Osteocyte (in vitro differentiated cells): Measurements from ENCODE around the gene AMZ2. TPM values are rescaled to one million over a fixed set of nuclear protein-coding genes. Genes with fewer than 3 reads are reported as not detected.
A peak's percentile ranks its signal among the peaks of the same experiment; 100 is the strongest.

Experiments used
- DNase-seq: peaks from one replicate; pipeline ENCODE4 v3.0.0; 2021; ENCODE audit warnings: mixed read lengths; ENCODE audit not compliant: unreplicated experiment; ENCODE audit errors: extremely low spot score
- H3K27ac Mint-ChIP-seq: one replicate; pipeline ENCODE4 v1.8.0; 2021; ENCODE audit warnings: mild to moderate bottlenecking, mixed read lengths; ENCODE audit not compliant: unreplicated experiment
- H3K27me3 Mint-ChIP-seq: one replicate; pipeline ENCODE4 v1.8.0; 2021; ENCODE audit warnings: mixed read lengths; ENCODE audit not compliant: unreplicated experiment
- H3K36me3 Mint-ChIP-seq: one replicate; pipeline ENCODE4 v1.8.0; 2021; ENCODE audit warnings: mixed read lengths; ENCODE audit not compliant: unreplicated experiment
- H3K4me1 Mint-ChIP-seq: one replicate; pipeline ENCODE4 v1.8.0; 2021; ENCODE audit warnings: mixed read lengths; ENCODE audit not compliant: unreplicated experiment
- H3K4me3 Mint-ChIP-seq: one replicate; pipeline ENCODE4 v1.8.0; 2021; ENCODE audit warnings: mild to moderate bottlenecking, moderate library complexity, mixed read lengths; ENCODE audit not compliant: unreplicated experiment
- H3K9me3 Mint-ChIP-seq: one replicate; pipeline ENCODE4 v1.8.0; 2021; ENCODE audit warnings: mixed read lengths; ENCODE audit not compliant: unreplicated experiment
- CTCF ChIP-seq: fragments of 200-600 bp; sonication (generic); IDR thresholded peaks from 2 replicates; pipeline ENCODE4 v1.5.0; 2021; ENCODE audit warnings: antibody characterized with exemption, mild to moderate bottlenecking, moderate library complexity
- total RNA-seq: library from RNA; stranded (reverse); gene quantifications from 2 replicates; pipeline ENCODE4 v1.2.1, GENCODE V29; 2021

The AMZ2 gene
- total RNA-seq, 1 donor from 2014 or later = 69.8 TPM

GRCh38 chr17:68290268-68290954 is 42.6 kb downstream of the AMZ2 start:
- Mint-ChIP-seq H3K9me3 (no peaks in the 10 kb centered on the region), H3K27ac (peak overlapping the region; percentile 77), H3K36me3 (peaks cover 2% of the 10 kb centered on the region), H3K4me1 (peaks cover 13% of the 10 kb centered on the region), H3K27me3 (peaks cover 19% of the 10 kb centered on the region), H3K4me3 (peak overlapping the region; percentile 81)
- no peak for DNase-seq
- TF ChIP-seq CTCF = no peak

DNA sequence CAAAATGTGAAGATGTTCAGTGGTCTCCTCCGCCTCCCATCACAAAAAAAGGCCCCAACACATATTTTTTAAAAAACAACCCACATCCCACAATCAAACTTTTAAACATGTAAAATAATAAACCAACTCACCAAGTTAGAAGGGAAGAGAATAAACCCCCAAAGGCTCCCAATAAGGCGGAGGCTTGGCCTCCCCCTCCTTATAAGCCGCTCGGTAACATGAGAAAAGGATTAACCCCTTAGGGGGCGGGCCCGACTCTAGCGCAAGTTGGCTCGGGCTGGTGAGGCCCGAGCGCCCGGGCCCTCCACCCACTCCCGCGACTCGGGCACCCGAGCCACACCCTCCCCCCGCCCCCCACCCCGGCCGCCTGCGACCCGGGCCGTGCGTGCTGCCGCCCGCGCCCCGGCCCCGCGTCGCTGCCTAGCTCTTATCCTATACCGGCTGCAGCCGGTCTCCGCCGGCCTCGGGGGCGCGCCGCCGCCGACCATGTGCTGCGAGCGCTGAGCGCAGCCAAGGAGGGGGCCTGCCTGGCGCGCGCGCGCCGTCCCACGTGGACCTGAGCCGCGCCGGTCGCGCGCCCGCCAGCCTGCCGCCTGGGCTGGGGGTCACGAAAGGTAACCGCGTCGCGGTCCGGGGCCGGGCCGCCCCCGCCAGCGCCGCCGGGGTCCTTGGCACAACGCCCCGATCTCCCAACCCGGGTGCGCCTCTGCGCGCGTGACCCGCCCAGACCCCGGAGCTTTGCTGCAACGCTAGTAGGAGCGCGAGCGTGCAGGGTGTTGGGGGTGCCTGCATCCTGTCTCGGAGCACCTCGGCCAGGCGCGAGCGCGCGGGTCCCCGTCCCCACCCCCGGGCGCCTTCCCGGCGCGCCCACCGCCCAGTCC is 43.4 kb downstream of the AMZ2 start, which contains the start of the genes ARSG and SLC16A6:
TSS of gene ARSG (plus strand) at position 541 of the 881 bp plus-strand sequence. CDS start 15,999 bp downstream, outside the sequence.
TSS of gene SLC16A6 (minus strand) at position 173 of the 881 bp plus-strand sequence. CDS start 12,807 bp downstream, outside the sequence.
- Mint-ChIP-seq H3K9me3 (no peaks in the 10 kb centered on the region), H3K36me3 (peaks cover 2% of the 10 kb centered on the region), H3K4me3 (peak within 1 kb of the TSS; percentile 81), H3K4me1 (peaks cover 13% of the 10 kb centered on the region), H3K27ac (peak within 1 kb of the TSS; percentile 77), H3K27me3 (peaks cover 19% of the 10 kb centered on the region)
- DNase-seq = peak; percentile 85
- TF ChIP-seq CTCF = no peak

- peak overlapping the region; percentile 62 for H3K27ac Mint-ChIP-seq
- TF ChIP-seq CTCF = peak; percentile 36
- peaks cover 22% of the 10 kb centered on the region for H3K27me3 Mint-ChIP-seq
- H3K4me1 Mint-ChIP-seq = peaks cover 13% of the 10 kb centered on the region
- peak; percentile 89 for DNase-seq
- peaks cover 2% of the 10 kb centered on the region for H3K36me3 Mint-ChIP-seq
- H3K9me3 Mint-ChIP-seq = no peaks in the 10 kb centered on the region
- H3K4me3 Mint-ChIP-seq = peak overlapping the region; percentile 70
Observed at GRCh38 chr17:68291836-68292688, 44.2 kb downstream of the AMZ2 start.

DNA sequence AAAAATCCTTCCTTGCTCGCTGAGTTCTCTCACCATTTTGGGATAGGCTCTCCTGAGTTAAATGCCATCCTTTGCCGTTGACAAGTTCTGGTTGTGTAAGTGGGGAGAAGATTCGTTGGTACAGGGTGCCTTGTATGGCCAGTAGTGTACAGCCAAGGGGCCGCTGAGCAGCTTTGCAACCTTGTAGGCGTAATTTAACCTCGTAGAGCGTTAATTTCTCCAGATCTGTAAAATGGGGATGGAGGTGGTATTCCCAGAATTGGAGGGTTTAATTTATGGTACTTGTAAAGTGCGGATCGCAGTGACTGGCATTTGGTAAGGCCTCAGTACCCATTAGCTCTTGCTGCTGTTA is 44.8 kb downstream of the AMZ2 start:
- TF ChIP-seq CTCF = no peak
- no peak for DNase-seq
- H3K27me3 Mint-ChIP-seq = peaks cover 22% of the 10 kb centered on the region
- H3K36me3 Mint-ChIP-seq = peaks cover 2% of the 10 kb centered on the region
- H3K4me3 Mint-ChIP-seq = peak overlapping the region; percentile 70
- H3K9me3 Mint-ChIP-seq = no peaks in the 10 kb centered on the region
- peaks cover 13% of the 10 kb centered on the region for H3K4me1 Mint-ChIP-seq
- peak overlapping the region; percentile 62 for H3K27ac Mint-ChIP-seq
